Measurements from ENCODE around the gene CLEC4C.

Gene CLEC4C

GRCh38 chr12:7719946-7720730, 27.0 kb downstream of the CLEC4C start:
- no peak for DNase-seq (ENCODE audit: low spot score)

GRCh38 chr12:7716381-7716780, 30.8 kb downstream of the CLEC4C start:
- DNase-seq (ENCODE audit: low spot score): no peak

DNA sequence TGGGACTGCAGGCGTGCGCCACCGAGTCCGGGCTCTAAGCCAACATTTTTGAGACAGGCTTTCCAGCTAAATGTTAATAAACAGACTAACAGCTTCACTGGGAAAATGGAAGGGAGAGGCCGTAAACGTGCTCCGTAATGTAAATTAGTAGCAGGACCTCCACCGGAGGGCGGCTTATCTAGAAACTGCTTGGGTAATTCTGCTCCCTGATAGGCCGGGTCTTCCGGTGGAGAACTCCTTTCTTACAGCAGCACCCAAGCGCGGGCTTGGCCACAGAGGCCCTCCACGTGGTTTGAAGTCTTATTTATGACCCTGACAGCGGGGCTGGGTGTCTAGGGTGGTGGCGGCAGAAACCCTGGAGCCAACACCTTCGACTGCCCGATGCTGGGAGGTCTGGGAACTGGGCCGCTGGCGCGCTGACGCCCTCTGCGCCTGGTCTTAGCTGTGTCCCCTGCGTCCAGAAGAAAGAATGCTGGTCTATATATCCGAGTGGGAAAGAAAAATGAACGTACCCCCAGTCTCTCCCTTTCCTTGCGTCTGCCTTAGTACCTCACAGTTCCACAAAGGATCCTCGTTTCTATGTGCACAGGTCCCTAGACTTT, 34.2 kb downstream of the CLEC4C start:
- DNase-seq (ENCODE audit: low spot score): no peak

- DNase-seq (ENCODE audit: low spot score): no peak
Observed at GRCh38 chr12:7711133-7711532, 36.0 kb downstream of the CLEC4C start, which contains the start of gene DPPA3. TSS of gene DPPA3 (plus strand) at chr12:7711433. CDS start at chr12:7711571, 138 bp downstream.

- no peak for DNase-seq (ENCODE audit: low spot score)
Observed at GRCh38 chr12:7709969-7710675, 37.1 kb downstream of the CLEC4C start.

DNA sequence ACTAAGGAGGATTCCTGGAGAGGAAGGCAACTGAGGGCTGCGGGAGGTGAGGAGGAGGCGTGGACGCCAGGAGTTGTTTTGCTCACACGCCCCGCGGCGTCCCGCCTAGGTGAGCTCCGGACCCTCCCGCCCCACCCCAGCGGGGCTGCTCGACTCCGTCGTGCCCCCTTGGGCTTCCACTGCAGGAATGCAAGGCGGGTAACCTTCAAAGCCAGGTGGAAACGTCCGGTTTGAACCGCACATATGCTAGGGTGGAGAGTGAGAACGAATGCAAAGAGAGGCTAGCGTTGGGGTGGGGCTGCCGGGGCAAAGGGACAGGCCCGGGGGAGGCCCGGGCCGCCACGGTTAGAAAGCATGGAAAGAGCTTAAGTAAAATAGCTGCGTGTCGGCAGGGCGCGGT, 41.3 kb downstream of the CLEC4C start:
- DNase-seq (ENCODE audit: low spot score): no peak

DNA sequence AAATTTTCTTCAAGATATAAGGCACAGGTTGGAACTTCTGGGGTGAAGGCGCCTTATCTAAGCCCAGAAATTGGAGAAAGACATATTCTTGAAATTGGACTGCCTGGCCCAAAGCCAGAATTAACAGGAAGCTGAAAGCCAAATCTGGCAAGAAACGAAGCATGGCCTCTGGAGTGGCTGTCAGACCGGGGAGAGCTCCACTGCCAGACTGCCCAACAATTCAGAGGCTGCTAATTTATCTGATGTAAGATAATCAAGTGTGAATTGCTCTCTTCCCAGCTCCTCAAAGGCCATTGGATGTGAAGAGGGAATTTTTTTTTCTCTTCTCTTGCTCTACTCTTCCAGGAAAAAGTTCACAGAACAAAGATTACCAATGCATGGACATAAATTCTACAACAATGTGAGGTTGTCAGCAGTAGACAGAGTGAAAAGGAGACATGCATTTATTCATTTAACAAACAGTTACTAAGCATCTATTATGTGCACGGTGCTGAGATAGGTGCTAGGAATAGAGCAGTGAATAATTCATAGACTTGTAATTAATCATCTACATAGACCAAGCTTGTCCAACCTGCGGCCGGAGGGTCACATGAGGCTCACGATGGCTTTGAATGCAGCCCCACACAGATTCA, 51.5 kb downstream of the CLEC4C start, which contains the start of gene GDF3:
GDF3 (minus strand) TSS at position 210 of the 632 bp plus-strand sequence; CDS start at position 163, 47 bp downstream.
- DNase-seq (ENCODE audit: low spot score): no peak

GRCh38 chr12:7695237-7695560, 52.0 kb downstream of the CLEC4C start:
- no peak for DNase-seq (ENCODE audit: low spot score)

DNA sequence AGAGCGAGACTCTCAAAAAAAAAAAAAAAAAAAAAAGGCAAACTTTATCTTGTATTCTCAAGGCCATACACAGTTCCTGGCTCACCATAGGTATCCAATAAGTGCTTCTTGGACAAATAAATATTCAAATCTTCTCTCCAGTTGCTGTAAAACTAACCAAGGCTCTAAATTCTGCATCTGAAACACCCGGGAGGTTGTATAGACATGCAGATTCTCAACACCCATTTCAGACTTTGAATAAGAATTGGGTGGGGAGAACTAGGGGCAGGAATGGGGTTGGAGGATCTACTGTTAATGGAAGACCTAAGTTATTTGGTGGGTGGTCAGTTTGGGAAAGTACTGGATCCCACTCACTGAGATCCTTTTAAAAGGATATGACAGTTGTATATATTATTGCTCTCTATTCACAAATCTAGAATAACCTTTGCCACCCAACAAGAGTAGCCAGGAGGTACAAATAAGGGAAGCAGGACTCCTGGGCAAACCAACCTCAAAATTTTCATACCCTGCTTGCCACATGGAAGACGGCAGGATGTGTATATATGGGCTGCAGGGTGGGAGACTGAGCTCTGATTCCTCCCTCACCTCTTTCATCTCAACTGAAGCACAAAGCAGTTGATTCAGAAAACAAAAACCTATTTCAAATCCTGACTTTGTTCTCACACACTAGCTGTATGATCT, 52.5 kb downstream of the CLEC4C start:
- DNase-seq (ENCODE audit: low spot score): no peak

DNA sequence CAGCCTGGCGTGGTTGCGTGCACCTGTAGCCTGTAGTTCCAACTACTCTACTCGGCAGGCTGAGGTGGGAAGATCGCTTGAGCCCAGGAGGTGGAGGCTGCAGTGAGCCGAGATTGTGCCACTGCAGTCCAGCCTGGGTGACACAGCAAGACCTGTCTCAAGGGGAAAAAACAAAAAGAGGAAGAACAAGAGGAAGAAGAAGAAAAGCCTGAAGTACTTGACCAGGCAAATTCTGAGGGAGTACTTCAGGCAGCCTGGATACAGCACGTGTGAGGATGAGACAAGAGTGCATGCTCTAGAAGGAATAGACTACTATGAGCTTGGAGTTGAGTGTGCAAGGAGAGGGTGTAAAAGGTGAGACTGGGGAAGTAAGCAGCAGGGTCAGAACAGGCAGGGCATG, 53.4 kb downstream of the CLEC4C start:
- no peak for DNase-seq (ENCODE audit: low spot score)

GRCh38 chr12:7681535-7681934, 65.6 kb downstream of the CLEC4C start:
- DNase-seq (ENCODE audit: low spot score): no peak

Data from globus pallidus (tissue), 1 donor.